Mucosa of descending colon (tissue), 3 donors: Measurements from ENCODE around the gene CAST. TPM values are rescaled to one million over a fixed set of nuclear protein-coding genes. Genes with fewer than 3 reads are reported as not detected.
A peak's percentile ranks its signal among the peaks of the same experiment; 100 is the strongest.

Source experiments
- ATAC-seq: fragments of 200-7000 bp; cut with Tn5 transposase; one replicate; pipeline ENCODE4 v1.9.1; 2020; ENCODE audit warnings: mild to moderate bottlenecking, moderate library complexity
- DNase-seq, 3 donors: peaks; one replicate each; pipeline ENCODE4 v3.0.0-alpha.2; 2020
- H3K36me3 ChIP-seq: fragments of 200-600 bp; one replicate; pipeline ENCODE4 v1.8.0; 2021; ENCODE audit warnings: low read depth, mild to moderate bottlenecking
- H3K4me1 ChIP-seq: fragments of 200-600 bp; one replicate; pipeline ENCODE4 v1.8.0; 2021; ENCODE audit warnings: low read depth, mild to moderate bottlenecking
- H3K4me3 ChIP-seq: fragments of 200-600 bp; one replicate; pipeline ENCODE4 v1.8.0; 2021; ENCODE audit warnings: mild to moderate bottlenecking
- H3K9me3 ChIP-seq: fragments of 200-600 bp; one replicate; pipeline ENCODE4 v1.8.0; 2021; ENCODE audit warnings: mild to moderate bottlenecking
- CTCF ChIP-seq: fragments of 200-600 bp; IDR thresholded peaks from one replicate; pipeline ENCODE4 v1.8.0; 2022; ENCODE audit warnings: antibody characterized with exemption, mild to moderate bottlenecking
- intact Hi-C, 2 donors: fragments of 100-400 bp; cut with DNase I in 1 of 2; cut with micrococcal nuclease in 1 of 2; formaldehyde crosslinking; loops; one replicate each; pipeline versions ENCODE4 v1.11.0 to v1.11.1; 2022; cut with DNase I, micrococcal nuclease
- total RNA-seq, 3 donors: library from RNA; stranded (reverse); fragmentation: NEBNext Ultra II Directional in 2 of 3; extraction: Animal tissue kit (Norgen Biotek cat#: 25700) in 2 of 3; gene quantifications; one replicate each; pipeline versions ENCODE4 v1.2.1 to v1.2.4, GENCODE V29; 2021 to 2023
- donor health status: DM: no; HTN: no; CAD: no; lungs with moderate emphysema.
- donor health status: DM: no; HTN: no; CAD: no.
- donor health status: DM: no; HTN: yes; CAD: no.

Gene CAST
- total RNA-seq, 3 donors from 2014 or later: 348 to 433 (median 372) TPM

DNA sequence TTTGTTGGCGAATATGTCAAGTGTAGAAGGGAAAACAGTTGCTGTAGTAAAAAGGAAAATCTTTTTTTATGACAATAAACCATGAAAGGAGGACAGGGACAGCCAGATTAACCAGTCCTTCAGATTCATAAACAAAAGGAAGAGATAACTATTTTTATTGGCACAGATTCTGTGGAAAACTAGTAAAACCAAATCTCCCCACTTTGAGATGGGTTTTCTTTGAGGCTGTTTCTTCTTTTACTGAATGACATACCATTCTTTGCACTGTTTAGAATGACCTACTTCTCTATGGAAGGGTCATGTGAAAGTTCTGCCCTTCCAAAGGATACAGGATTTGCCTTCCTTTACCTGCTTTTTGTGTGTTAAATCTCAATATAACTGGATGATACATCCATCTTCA, 13.7 kb downstream of the CAST start:
- intact Hi-C loops: no loop called here
- Histone ChIP-seq H3K4me1 (peaks cover 18% of the 10 kb centered on the region), H3K36me3 (no peaks in the 10 kb centered on the region), H3K9me3 (no peaks in the 10 kb centered on the region), H3K4me3 (no peak overlapping the region)
- no peak for ATAC-seq
- no peak for DNase-seq
- TF ChIP-seq CTCF: no peak

- Histone ChIP-seq H3K4me3 (no peak overlapping the region), H3K9me3 (no peaks in the 10 kb centered on the region), H3K36me3 (no peaks in the 10 kb centered on the region), H3K4me1 (peaks cover 18% of the 10 kb centered on the region)
- TF ChIP-seq CTCF: no peak
- DNase-seq (no peak), ATAC-seq (peak; percentile 47)
- intact Hi-C loops: no loop called here
Observed at GRCh38 chr5:96677496-96677895, 15.3 kb downstream of the CAST start.

DNA sequence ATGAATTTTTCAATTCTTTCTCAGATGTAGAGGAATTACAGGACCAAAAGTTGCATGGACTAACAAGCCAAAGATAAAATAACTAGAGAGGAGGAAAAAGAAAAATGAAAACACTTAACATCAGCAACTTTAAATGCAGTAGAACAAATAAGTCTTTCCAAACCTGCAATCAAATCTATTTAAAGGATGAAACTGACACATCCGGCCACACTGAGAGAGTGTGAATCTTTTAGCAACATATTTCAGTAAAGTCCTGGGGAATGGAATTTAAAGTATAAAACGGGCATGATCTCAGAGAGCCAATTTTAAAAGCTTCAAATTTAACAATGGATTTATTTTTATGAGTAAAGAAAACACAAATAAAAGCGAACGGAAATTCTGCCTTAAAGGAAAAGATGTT, 17.1 kb downstream of the CAST start:
- no peaks in the 10 kb centered on the region for H3K9me3 ChIP-seq
- TF ChIP-seq CTCF: no peak
- no peaks in the 10 kb centered on the region for H3K36me3 ChIP-seq
- DNase-seq (no peak), ATAC-seq (no peak)
- peaks cover 13% of the 10 kb centered on the region for H3K4me1 ChIP-seq
- intact Hi-C loops: no loop called here
- no peak overlapping the region for H3K4me3 ChIP-seq

- no peak for ATAC-seq
- intact Hi-C loops: loop anchor here in 1 of 2 donors (10.0 kb wide), 1 partner anchor 66 kb away; no protein-coding TSS in a partner anchor
- no peak for TF ChIP-seq CTCF
- no peak for DNase-seq
- H3K36me3 ChIP-seq: no peaks in the 10 kb centered on the region
- no peak overlapping the region for H3K4me3 ChIP-seq
- H3K9me3 ChIP-seq: no peaks in the 10 kb centered on the region
- peaks cover 13% of the 10 kb centered on the region for H3K4me1 ChIP-seq
Observed at GRCh38 chr5:96680759-96681470, 18.7 kb downstream of the CAST start.

DNA sequence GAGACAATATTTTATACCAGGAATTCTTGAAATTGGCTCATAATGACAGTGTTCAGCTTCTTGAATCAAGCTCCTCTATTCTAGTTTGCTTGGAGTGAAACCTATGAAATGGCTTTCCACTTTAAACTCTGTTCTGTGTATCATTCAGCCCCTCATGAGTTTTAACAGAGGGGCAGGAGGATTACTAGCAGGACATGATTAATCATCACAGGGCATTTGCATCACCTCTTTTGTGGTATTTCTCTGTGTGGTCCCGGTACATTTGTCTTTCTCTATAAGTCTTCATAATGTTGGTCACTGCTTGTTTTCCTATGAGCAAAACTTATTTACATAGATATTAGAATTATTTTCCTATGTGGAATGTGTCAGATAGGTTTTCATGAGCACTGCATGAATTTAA, 21.2 kb downstream of the CAST start:
- no peak for DNase-seq
- Histone ChIP-seq H3K9me3 (no peaks in the 10 kb centered on the region), H3K4me1 (no peaks in the 10 kb centered on the region), H3K36me3 (no peaks in the 10 kb centered on the region), H3K4me3 (no peak overlapping the region)
- no peak for ATAC-seq
- intact Hi-C loops: loop anchor here in 1 of 2 donors (10.0 kb wide), 1 partner anchor 69 kb away; no protein-coding TSS in a partner anchor
- TF ChIP-seq CTCF: no peak
